ENCODE data around the gene SCAF4. TPM values are rescaled to one million over a fixed set of nuclear protein-coding genes. Genes with fewer than 3 reads are reported as not detected.

Gene SCAF4
- total and polyA plus RNA-seq, 2 of the 8 experiments (the other 6 are each of a cell fraction or from before 2014, with no cell fraction given) = 28.9 to 55.1 TPM

DNA sequence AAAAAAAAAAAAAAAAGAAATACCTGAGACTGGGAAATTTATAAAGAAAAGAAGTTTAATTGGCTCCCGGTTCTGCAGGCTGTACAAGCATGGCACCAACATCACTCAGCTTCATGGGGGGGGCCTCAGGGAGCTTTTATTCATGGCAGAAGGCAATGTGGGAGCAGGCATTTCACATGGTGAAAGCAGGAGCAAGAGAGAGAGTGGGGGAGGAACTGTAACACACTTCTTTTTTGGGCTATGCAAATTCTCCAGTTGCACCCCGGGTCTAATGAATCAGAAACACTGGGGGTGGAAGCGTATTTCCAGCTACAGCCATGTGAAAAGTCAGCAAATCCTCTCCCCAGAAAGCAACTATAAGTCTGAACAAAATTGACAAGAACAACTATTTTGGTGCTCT lies 84.3 kb downstream of the SCAF4 start (continued):
- TF ChIP-seq TAF7 (optimal IDR thresholded peaks at IDR 0.05; ENCODE audit: borderline replicate concordance, low read depth, low read length) (no peak), MAFK (IDR thresholded peaks at IDR 0.05; ENCODE audit: low read depth, low read length) (no peak), TBP (IDR thresholded peaks at IDR 0.05; ENCODE audit: low read depth, low read length) (no peak), HDAC6 (IDR thresholded peaks at IDR 0.05; ENCODE audit: low read depth, low read length) (no peak)
